WTC11 (cell line): ENCODE measurements around the gene KCNJ1. TPM values are rescaled to one million over a fixed set of nuclear protein-coding genes. Genes with fewer than 3 reads are reported as not detected.

Experiments
- ATAC-seq: fragments of 200-7000 bp; cut with Tn5 transposase; 2 replicates; pipeline ENCODE4 v1.10.0; 2021; ENCODE audit warnings: mild to moderate bottlenecking, moderate library complexity
- CTCF ChIA-PET: fragments of 300-600 bp; sonication (Branson Sonifier 250); formaldehyde crosslinking; loops from one replicate; lab custom pipeline; 2021; ENCODE audit warnings: antibody characterized with exemption; lab: Charles Lee
- POLR2A ChIA-PET: fragments of 350-600 bp; sonication (Branson Sonifier 250); formaldehyde crosslinking; loops from one replicate; lab custom pipeline; 2021; ENCODE audit warnings: antibody characterized with exemption; lab: Charles Lee
- DNase-seq: peaks from one replicate; pipeline ENCODE4 v3.0.0; 2021; ENCODE audit warnings: low spot score
- H3K27ac Mint-ChIP-seq: 2 replicates; pipeline ENCODE4 v1.8.0; 2021; ENCODE audit warnings: mixed read lengths
- H3K27me3 Mint-ChIP-seq: 2 replicates; pipeline ENCODE4 v1.8.0; 2021; ENCODE audit warnings: low read depth, mild to moderate bottlenecking, moderate library complexity, mixed read lengths
- H3K36me3 Mint-ChIP-seq: 2 replicates; pipeline ENCODE4 v1.8.0; 2021; ENCODE audit warnings: mixed read lengths
- H3K4me1 Mint-ChIP-seq: 2 replicates; pipeline ENCODE4 v1.8.0; 2022; ENCODE audit warnings: mixed read lengths
- H3K4me3 Mint-ChIP-seq: 2 replicates; pipeline ENCODE4 v1.8.0; 2021; ENCODE audit warnings: mild to moderate bottlenecking, moderate library complexity, mixed read lengths
- H3K9me3 Mint-ChIP-seq: 2 replicates; pipeline ENCODE4 v1.8.0; 2021; ENCODE audit warnings: mixed read lengths
- AFF4 ChIP-seq: sonication (generic); formaldehyde crosslinking; IDR thresholded peaks from 2 replicates; pipeline ENCODE4 v1.8.1; 2023; ENCODE audit warnings: mild to moderate bottlenecking, missing genetic modification reagents, borderline replicate concordance
- CTCF ChIP-seq: fragments of 200-600 bp; IDR thresholded peaks from 2 replicates; pipeline ENCODE4 v1.8.0; 2022; ENCODE audit warnings: antibody characterized with exemption
- EMX1 ChIP-seq: fragments of 250-450 bp; sonication (Bioruptor Pico); IDR thresholded peaks from 2 replicates; pipeline ENCODE4 v1.8.0; 2021; ENCODE audit warnings: mild to moderate bottlenecking
- ERG ChIP-seq: fragments of 250-450 bp; sonication (Bioruptor Pico); IDR thresholded peaks from 2 replicates; pipeline ENCODE4 v1.8.0; 2021; ENCODE audit warnings: mild to moderate bottlenecking
- ETV6 ChIP-seq: sonication (generic); formaldehyde crosslinking; IDR thresholded peaks from 2 replicates; pipeline ENCODE4 v1.8.1; 2022; ENCODE audit warnings: mild to moderate bottlenecking, missing genetic modification reagents
- GTF2I ChIP-seq: fragments of 250-450 bp; sonication (Bioruptor Pico); conservative IDR thresholded peaks from 2 replicates; pipeline ENCODE4 v1.4.0; 2021; ENCODE audit warnings: mild to moderate bottlenecking
- PRRX2 ChIP-seq: fragments of 250-450 bp; sonication (Bioruptor Pico); IDR thresholded peaks from 2 replicates; pipeline ENCODE4 v1.8.0; 2021; ENCODE audit warnings: mild to moderate bottlenecking
- RELA ChIP-seq: sonication (generic); formaldehyde crosslinking; IDR thresholded peaks from 2 replicates; pipeline ENCODE4 v1.8.1; 2022; ENCODE audit warnings: missing genetic modification reagents, mild to moderate bottlenecking, borderline replicate concordance
- TP53 ChIP-seq: sonication (generic); formaldehyde crosslinking; IDR thresholded peaks from 2 replicates; pipeline ENCODE4 v1.8.1; 2023; ENCODE audit warnings: mild to moderate bottlenecking, missing genetic modification reagents
- ZNF121 ChIP-seq: sonication (generic); formaldehyde crosslinking; IDR thresholded peaks from 2 replicates; pipeline ENCODE4 v1.8.0; 2023; ENCODE audit warnings: missing genetic modification reagents
- ZNF138 ChIP-seq: sonication (generic); formaldehyde crosslinking; conservative IDR thresholded peaks from 2 replicates; pipeline ENCODE4 v1.8.1; 2022; ENCODE audit warnings: mild to moderate bottlenecking, moderate library complexity, missing genetic modification reagents
- ZNF281 ChIP-seq: sonication (generic); formaldehyde crosslinking; IDR thresholded peaks from 2 replicates; pipeline ENCODE4 v1.8.0; 2023; ENCODE audit warnings: mild to moderate bottlenecking, missing genetic modification reagents
- ZNF416 ChIP-seq: fragments of 250-450 bp; sonication (Bioruptor Pico); IDR thresholded peaks from 2 replicates; pipeline ENCODE4 v1.9.0; 2021; ENCODE audit warnings: mild to moderate bottlenecking, inconsistent platforms
- ZNF512 ChIP-seq: sonication (generic); formaldehyde crosslinking; IDR thresholded peaks from 2 replicates; pipeline ENCODE4 v1.8.1; 2022; ENCODE audit warnings: missing genetic modification reagents, borderline replicate concordance
- total RNA-seq: library from RNA; stranded (reverse); gene quantifications from 3 replicates; pipeline ENCODE4 v1.2.3, GENCODE V29; 2021

The KCNJ1 gene
- total RNA-seq, 1 experiment from 2014 or later: 0.24 TPM

GRCh38 chr11:128852327-128853023, 14.6 kb downstream of the KCNJ1 start:
- CTCF ChIA-PET: no interaction called here

GRCh38 chr11:128848815-128849455, 18.2 kb downstream of the KCNJ1 start:
- POLR2A ChIA-PET: no interaction called here
- Mint-ChIP-seq H3K27me3 (no peaks in the 10 kb centered on the region), H3K36me3 (no peaks in the 10 kb centered on the region), H3K4me1 (peaks cover 4% of the 10 kb centered on the region; the same call in 1 of the 2 replicates), H3K27ac (no peak overlapping the region), H3K9me3 (no peaks in the 10 kb centered on the region), H3K4me3 (no peak overlapping the region)
- CTCF ChIA-PET: interaction anchor here (0.6 to 1.5 kb wide), 20 partner anchors 8 to 691 kb away, joined by 3 to 11 read pairs (median 4); no protein-coding TSS in a partner anchor
- ATAC-seq: peak; percentile 100
- peak; percentile 90 for DNase-seq
- 0 out of 2 replicates have a peak, but pooled peaks have one; percentile 3 for TF ChIP-seq ZNF121 (CRISPR knock-in tag)
- no peak for TF ChIP-seq ZNF281 (CRISPR knock-in tag)
- peak; percentile 98 for TF ChIP-seq CTCF
- TF ChIP-seq GTF2I: no peak
- peak; percentile 59; the same call in 1 of the 2 replicates for TF ChIP-seq ETV6
- no peak for TF ChIP-seq TP53 (CRISPR knock-in tag)
- TF ChIP-seq EMX1: no peak
- TF ChIP-seq RELA: no peak

More at GRCh38 chr11:128852327-128853023, 14.6 kb downstream of the KCNJ1 start:
- H3K4me1 Mint-ChIP-seq: peaks cover 7% of the 10 kb centered on the region
- ATAC-seq (no peak), DNase-seq (no peak)
- H3K36me3 Mint-ChIP-seq: no peaks in the 10 kb centered on the region
- no peak overlapping the region for H3K4me3 Mint-ChIP-seq
- POLR2A ChIA-PET: interaction anchor here (0.5 kb wide), 1 partner anchor 406 kb away, joined by 4 read pairs; no protein-coding TSS in a partner anchor
- no peak overlapping the region for H3K27ac Mint-ChIP-seq
- no peak for TF ChIP-seq ZNF512 (CRISPR knock-in tag)
- TF ChIP-seq AFF4: no peak
- TF ChIP-seq ZNF416 (CRISPR knock-in tag): no peak
- TF ChIP-seq PRRX2 (CRISPR knock-in tag): no peak
- no peak for TF ChIP-seq ZNF138 (CRISPR knock-in tag)
- no peak for TF ChIP-seq ERG
- no peaks in the 10 kb centered on the region for H3K9me3 Mint-ChIP-seq
- H3K27me3 Mint-ChIP-seq: peaks cover 4% of the 10 kb centered on the region; the same call in 1 of the 2 replicates
